ENCODE results near the gene EID1. TPM values are rescaled to one million over a fixed set of nuclear protein-coding genes. Genes with fewer than 3 reads are reported as not detected.
A peak's percentile ranks its signal among the peaks of the same experiment; 100 is the strongest.
"Not testable (repeated sequence)": the region's sequence is repeated elsewhere in the genome, so short reads cannot be mapped to it uniquely, and the experiment has no call there.

The EID1 gene
- total and polyA plus RNA-seq, 9 donors = 151 to 256 (median 219) TPM

DNA sequence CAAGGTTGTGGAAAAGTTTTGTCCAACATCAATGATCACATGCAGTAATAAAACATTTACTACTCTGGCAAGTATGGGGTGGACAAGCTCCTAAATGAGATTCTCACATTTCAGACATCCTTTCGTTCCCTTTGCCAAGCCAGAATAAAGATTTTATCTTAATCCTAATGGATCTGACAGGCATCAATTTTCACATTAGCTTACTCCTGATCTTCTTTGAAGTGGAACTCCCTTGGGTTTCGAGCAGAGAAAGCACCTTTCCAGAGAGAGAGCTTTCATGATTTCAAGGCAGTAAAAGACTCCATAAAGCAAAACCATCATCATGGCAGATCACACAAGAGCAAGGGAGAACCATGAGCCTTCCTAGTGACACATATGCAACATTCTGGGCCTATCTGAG, 27.3 kb upstream of the EID1 start:
- Histone ChIP-seq H3K9me3 (no peaks in the 10 kb centered on the region), H3K4me3 (no peak overlapping the region), H3K36me3 (no peaks in the 10 kb centered on the region), H3K27me3 (no peaks in the 10 kb centered on the region), H3K27ac (no peak overlapping the region), H3K4me1 (ENCODE audit: insufficient read depth) (peaks cover 5% of the 10 kb centered on the region)
- TF ChIP-seq, protein P1, sequence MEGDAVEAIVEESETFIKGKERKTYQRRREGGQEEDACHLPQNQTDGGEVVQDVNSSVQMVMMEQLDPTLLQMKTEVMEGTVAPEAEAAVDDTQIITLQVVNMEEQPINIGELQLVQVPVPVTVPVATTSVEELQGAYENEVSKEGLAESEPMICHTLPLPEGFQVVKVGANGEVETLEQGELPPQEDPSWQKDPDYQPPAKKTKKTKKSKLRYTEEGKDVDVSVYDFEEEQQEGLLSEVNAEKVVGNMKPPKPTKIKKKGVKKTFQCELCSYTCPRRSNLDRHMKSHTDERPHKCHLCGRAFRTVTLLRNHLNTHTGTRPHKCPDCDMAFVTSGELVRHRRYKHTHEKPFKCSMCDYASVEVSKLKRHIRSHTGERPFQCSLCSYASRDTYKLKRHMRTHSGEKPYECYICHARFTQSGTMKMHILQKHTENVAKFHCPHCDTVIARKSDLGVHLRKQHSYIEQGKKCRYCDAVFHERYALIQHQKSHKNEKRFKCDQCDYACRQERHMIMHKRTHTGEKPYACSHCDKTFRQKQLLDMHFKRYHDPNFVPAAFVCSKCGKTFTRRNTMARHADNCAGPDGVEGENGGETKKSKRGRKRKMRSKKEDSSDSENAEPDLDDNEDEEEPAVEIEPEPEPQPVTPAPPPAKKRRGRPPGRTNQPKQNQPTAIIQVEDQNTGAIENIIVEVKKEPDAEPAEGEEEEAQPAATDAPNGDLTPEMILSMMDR (IDR thresholded peaks at IDR 0.05) = no peak
- TF ChIP-seq EP300 (IDR thresholded peaks at IDR 0.05) = no peak
- no peak for TF ChIP-seq POLR2A (IDR thresholded peaks at IDR 0.05)
- no peak for DNase-seq
- WGBS, 3 donors = 88 to 94% (median 91%) methylated on average over 2 of the region's 2 CpGs
- intact Hi-C loops (cut with DNase I) = no loop called here

- H3K4me3 ChIP-seq = no peak overlapping the region
- intact Hi-C loops (cut with DNase I) = no loop called here
Observed at GRCh38 chr15:48851956-48852355, 26.0 kb upstream of the EID1 start.

GRCh38 chr15:48854434-48854833, 23.5 kb upstream of the EID1 start:
- H3K4me1 ChIP-seq (ENCODE audit: insufficient read depth); intact Hi-C loops (cut with DNase I); H3K36me3 ChIP-seq; DNase-seq; H3K27me3 ChIP-seq; H3K27ac ChIP-seq; H3K4me3 ChIP-seq; H3K9me3 ChIP-seq: not testable (repeated sequence)
- WGBS, 3 donors = 95 to 99% (median 98%) methylated on average over 3 of the region's 3 CpGs

More at GRCh38 chr15:48851956-48852355, 26.0 kb upstream of the EID1 start:
- no peaks in the 10 kb centered on the region for H3K27me3 ChIP-seq
- no peaks in the 10 kb centered on the region for H3K9me3 ChIP-seq
- H3K36me3 ChIP-seq = no peaks in the 10 kb centered on the region
- H3K27ac ChIP-seq = no peak overlapping the region
- TF ChIP-seq, protein P1 (IDR thresholded peaks at IDR 0.05) = no peak
- TF ChIP-seq POLR2A (IDR thresholded peaks at IDR 0.05) = no peak
- TF ChIP-seq EP300 (IDR thresholded peaks at IDR 0.05) = no peak
- no peak for DNase-seq
- H3K4me1 ChIP-seq (ENCODE audit: insufficient read depth) = peaks cover 5% of the 10 kb centered on the region

- intact Hi-C loops (cut with DNase I) = loop anchor here in 1 of 4 donors (5.0 kb wide), 1 partner anchor 1292 kb away; no protein-coding TSS in a partner anchor
- Histone ChIP-seq H3K4me3 (no peak overlapping the region), H3K27ac (no peak overlapping the region), H3K27me3 (no peaks in the 10 kb centered on the region), H3K4me1 (ENCODE audit: insufficient read depth) (peaks cover 5% of the 10 kb centered on the region), H3K9me3 (no peaks in the 10 kb centered on the region), H3K36me3 (no peaks in the 10 kb centered on the region)
- WGBS, 3 donors = 7 to 15% (median 8%) methylated on average over 6 of the region's 6 CpGs
- TF ChIP-seq, protein P1 (IDR thresholded peaks at IDR 0.05) = peak in 1 of 3 donors; percentile 32
- no peak for TF ChIP-seq POLR2A (IDR thresholded peaks at IDR 0.05)
- TF ChIP-seq EP300 (IDR thresholded peaks at IDR 0.05) = no peak
- DNase-seq = no peak
Observed at GRCh38 chr15:48855501-48856440, 22.2 kb upstream of the EID1 start.

DNA sequence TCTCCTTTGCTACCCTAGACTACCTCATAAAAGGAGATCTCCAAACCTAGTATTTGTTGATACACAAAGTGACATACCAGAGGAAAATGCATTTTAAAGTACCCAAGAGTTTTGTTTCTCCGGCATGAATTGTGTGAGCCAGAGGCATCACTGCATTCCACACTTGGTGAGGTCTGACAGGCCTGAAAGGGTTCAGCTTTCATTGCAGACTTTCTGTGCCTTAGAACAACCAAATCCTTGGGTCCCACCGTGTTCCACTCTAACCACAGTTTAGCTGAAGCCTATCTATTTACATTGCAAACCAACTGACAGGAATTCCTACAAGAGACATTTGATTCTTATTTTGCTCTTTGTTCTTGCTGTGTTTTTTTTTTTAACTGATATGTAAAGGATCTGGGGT, 21.0 kb upstream of the EID1 start:
- Histone ChIP-seq H3K4me1 (ENCODE audit: insufficient read depth) (peaks cover 5% of the 10 kb centered on the region), H3K9me3 (no peaks in the 10 kb centered on the region), H3K27me3 (no peaks in the 10 kb centered on the region), H3K4me3 (no peak overlapping the region), H3K36me3 (no peaks in the 10 kb centered on the region), H3K27ac (no peak overlapping the region)
- TF ChIP-seq POLR2A (IDR thresholded peaks at IDR 0.05) = no peak
- 18 to 28% (median 22%) methylated on average over 2 of the region's 2 CpGs for WGBS, 3 donors
- intact Hi-C loops (cut with DNase I) = loop anchor here in 1 of 4 donors (5.0 kb wide), 1 partner anchor 1290 kb away; no protein-coding TSS in a partner anchor
- DNase-seq = no peak
